Hepatocyte (in vitro differentiated cells): Measurements from ENCODE around the gene DBT.
"Not testable (repeated sequence)": the region's sequence is repeated elsewhere in the genome, so short reads cannot be mapped to it uniquely, and the experiment has no call there.

Source experiments
- EZH2 ChIP-seq: fragments of 200-600 bp; sonication (generic); IDR thresholded peaks from 2 replicates; pipeline ENCODE4 v1.6.1; 2016; ENCODE audit warnings: antibody characterized with exemption, mild to moderate bottlenecking, borderline replicate concordance
- TF ChIP-seq, protein P1 (sequence below): fragments of 200-600 bp; sonication (generic); IDR thresholded peaks from 2 replicates; pipeline ENCODE4 v1.5.1; 2016; ENCODE audit warnings: antibody characterized with exemption, mild to moderate bottlenecking; ENCODE audit not compliant: poor library complexity

DNA sequence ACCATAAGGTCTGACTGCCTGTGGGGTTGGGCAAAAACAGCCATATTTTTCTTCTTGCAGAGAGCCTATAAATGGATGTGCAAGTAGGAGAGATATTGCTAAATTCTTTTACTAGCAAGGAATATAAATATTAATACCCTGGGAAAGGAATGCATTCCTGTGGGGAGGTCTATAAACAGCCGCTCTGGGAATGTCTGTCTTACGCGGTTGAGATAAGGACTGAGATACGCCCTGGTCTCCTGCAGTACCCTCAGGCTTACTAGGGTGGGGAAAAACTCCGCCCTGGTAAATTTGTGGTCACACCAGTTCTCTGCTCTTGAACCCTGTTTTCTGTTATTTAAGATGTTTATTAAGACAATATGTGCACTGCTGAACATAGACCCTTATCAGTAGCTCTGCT, 14.4 kb upstream of the DBT start:
- TF ChIP-seq, protein P1, sequence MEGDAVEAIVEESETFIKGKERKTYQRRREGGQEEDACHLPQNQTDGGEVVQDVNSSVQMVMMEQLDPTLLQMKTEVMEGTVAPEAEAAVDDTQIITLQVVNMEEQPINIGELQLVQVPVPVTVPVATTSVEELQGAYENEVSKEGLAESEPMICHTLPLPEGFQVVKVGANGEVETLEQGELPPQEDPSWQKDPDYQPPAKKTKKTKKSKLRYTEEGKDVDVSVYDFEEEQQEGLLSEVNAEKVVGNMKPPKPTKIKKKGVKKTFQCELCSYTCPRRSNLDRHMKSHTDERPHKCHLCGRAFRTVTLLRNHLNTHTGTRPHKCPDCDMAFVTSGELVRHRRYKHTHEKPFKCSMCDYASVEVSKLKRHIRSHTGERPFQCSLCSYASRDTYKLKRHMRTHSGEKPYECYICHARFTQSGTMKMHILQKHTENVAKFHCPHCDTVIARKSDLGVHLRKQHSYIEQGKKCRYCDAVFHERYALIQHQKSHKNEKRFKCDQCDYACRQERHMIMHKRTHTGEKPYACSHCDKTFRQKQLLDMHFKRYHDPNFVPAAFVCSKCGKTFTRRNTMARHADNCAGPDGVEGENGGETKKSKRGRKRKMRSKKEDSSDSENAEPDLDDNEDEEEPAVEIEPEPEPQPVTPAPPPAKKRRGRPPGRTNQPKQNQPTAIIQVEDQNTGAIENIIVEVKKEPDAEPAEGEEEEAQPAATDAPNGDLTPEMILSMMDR, result not testable (repeated sequence)
- not testable (repeated sequence) for TF ChIP-seq EZH2
